GM12801 (cell line): Measurements from ENCODE around the gene RAD51B.

ENCODE experiments used
- TF ChIP-seq, protein P1 (sequence below): IDR thresholded peaks from one replicate; pipeline ENCODE4 v1.5.1; 2011; ENCODE audit warnings: control low read depth; ENCODE audit not compliant: insufficient read length; ENCODE audit errors: extremely low read depth

Gene RAD51B

GRCh38 chr14:68439676-68440075 is 620.1 kb downstream of the RAD51B start:
- TF ChIP-seq, protein P1, sequence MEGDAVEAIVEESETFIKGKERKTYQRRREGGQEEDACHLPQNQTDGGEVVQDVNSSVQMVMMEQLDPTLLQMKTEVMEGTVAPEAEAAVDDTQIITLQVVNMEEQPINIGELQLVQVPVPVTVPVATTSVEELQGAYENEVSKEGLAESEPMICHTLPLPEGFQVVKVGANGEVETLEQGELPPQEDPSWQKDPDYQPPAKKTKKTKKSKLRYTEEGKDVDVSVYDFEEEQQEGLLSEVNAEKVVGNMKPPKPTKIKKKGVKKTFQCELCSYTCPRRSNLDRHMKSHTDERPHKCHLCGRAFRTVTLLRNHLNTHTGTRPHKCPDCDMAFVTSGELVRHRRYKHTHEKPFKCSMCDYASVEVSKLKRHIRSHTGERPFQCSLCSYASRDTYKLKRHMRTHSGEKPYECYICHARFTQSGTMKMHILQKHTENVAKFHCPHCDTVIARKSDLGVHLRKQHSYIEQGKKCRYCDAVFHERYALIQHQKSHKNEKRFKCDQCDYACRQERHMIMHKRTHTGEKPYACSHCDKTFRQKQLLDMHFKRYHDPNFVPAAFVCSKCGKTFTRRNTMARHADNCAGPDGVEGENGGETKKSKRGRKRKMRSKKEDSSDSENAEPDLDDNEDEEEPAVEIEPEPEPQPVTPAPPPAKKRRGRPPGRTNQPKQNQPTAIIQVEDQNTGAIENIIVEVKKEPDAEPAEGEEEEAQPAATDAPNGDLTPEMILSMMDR: no peak

- TF ChIP-seq, protein P1: no peak
Measured at GRCh38 chr14:68440820-68441219, 621.2 kb downstream of the RAD51B start.

DNA sequence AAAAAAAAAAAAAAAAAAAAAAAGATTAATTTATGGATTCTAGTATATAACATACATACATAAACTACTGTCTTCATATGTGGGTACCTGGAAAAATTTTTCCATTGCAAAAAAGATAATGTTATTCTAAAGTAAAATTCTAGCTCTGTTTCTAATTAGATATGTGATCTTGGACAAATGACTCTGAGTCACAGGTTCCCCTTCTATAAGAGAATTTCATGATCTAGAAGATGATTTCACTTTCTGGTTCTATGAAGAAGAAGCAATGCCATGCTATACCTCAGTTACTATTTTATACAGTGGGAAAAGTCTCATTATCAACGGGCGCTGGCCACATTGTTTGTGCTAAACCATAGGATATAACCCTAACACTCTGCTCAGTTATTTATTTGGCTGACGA is 622.0 kb downstream of the RAD51B start:
- TF ChIP-seq, protein P1: no peak

- TF ChIP-seq, protein P1: no peak
Measured at GRCh38 chr14:68442828-68443629, 623.5 kb downstream of the RAD51B start.

- TF ChIP-seq, protein P1: no peak
Measured at GRCh38 chr14:68444449-68445168, 625.0 kb downstream of the RAD51B start.

DNA sequence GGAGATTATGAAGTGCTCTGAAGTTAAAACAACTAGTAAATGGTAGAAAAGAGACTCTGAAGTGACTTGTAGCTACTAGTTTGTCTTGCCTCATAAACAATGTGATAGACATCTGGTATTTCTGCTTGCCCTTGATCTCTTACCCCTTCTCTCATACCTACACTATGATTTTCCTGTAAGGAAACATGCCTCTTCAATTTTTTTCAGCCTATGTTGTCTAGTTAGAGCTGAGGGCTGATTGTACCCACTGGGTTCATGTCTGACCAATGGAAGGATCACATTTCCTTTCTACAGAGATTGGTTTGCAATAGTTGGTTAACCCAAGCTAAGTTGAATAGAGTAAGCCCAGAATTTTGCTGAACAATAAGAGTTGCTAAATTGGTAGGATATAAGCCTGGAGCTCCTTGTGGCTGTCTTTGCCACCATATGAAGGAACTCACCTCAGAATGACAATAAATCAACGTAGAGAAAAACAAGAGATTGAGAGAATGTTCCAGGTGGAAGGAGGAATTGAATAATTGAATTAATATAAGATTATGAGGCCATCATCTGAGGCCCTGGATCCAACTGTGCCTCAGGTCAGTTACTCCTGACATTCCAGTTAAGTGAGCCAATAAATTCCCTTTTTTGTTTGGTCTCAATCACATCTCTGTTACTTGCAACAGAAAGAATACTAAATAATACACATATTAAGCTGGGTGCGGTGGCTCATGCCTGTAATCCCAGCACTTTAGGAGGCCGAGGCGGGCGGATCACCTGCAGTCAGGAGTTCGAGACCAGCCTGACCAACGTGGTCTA is 626.9 kb downstream of the RAD51B start:
- TF ChIP-seq, protein P1: no peak
